IMR-90 (cell line): Measurements from ENCODE around the gene COPS9. TPM values are rescaled to one million over a fixed set of nuclear protein-coding genes. Genes with fewer than 3 reads are reported as not detected.

Source experiments
- ATAC-seq: fragments of 200-7000 bp; cut with Tn5 transposase; 2 replicates; pipeline ENCODE4 v1.9.1; 2020; ENCODE audit warnings: low read depth, mild to moderate bottlenecking, moderate library complexity
- BruUV-seq: library from RNA; stranded (reverse); fragments of 400-500 nt; replicated peaks from 2 replicates; lab custom pipeline; 2021; lab: Mats Ljungman, UMichigan
- CTCF ChIA-PET: fragments of 300-600 bp; formaldehyde crosslinking; extraction: SDS; loops from one replicate; lab custom pipeline; 2021; ENCODE audit warnings: antibody characterized with exemption; lab: Yijun Ruan, JAX
- POLR2A ChIA-PET: fragments of 300-600 bp; sonication (Branson Sonifier 250); formaldehyde crosslinking; loops from one replicate; lab custom pipeline; 2022; ENCODE audit warnings: antibody characterized with exemption; ENCODE audit not compliant: unreplicated experiment; lab: Charles Lee
- DNase-seq: peaks from one replicate; pipeline ENCODE4 v3.0.0; 2013
- H2AFZ ChIP-seq: replicated peaks from 2 replicates; pipeline ENCODE3; 2013; ENCODE audit warnings: low read length, mild to moderate bottlenecking; ENCODE audit not compliant: poor library complexity
- H2AK5ac ChIP-seq: 2 replicates; pipeline ENCODE4 v1.6.1; 2013; ENCODE audit warnings: low read depth, low read length, inconsistent platforms
- H2AK9ac ChIP-seq: replicated peaks from 2 replicates; pipeline ENCODE3; 2013; ENCODE audit warnings: mild to moderate bottlenecking, low read depth, low read length, moderate library complexity; ENCODE audit not compliant: poor library complexity
- H2BK120ac ChIP-seq: 2 replicates; pipeline ENCODE4 v1.6.1; 2013; ENCODE audit warnings: low read depth, low read length, inconsistent platforms
- H2BK15ac ChIP-seq: 3 replicates; pipeline ENCODE4 v1.6.1; 2013; ENCODE audit warnings: low read depth, low read length, inconsistent platforms
- H2BK20ac ChIP-seq: 2 replicates; pipeline ENCODE4 v1.6.1; 2013; ENCODE audit warnings: low read depth, mild to moderate bottlenecking, inconsistent platforms, low read length, moderate library complexity
- H2BK5ac ChIP-seq: 2 replicates; pipeline ENCODE4 v1.6.1; 2013; ENCODE audit warnings: mild to moderate bottlenecking, low read depth, low read length, inconsistent platforms; ENCODE audit not compliant: poor library complexity, severe bottlenecking
- H3K14ac ChIP-seq: replicated peaks from 2 replicates; pipeline ENCODE4 v1.6.1; 2013; ENCODE audit warnings: low read depth, low read length, inconsistent platforms
- H3K18ac ChIP-seq: 2 replicates; pipeline ENCODE4 v1.6.1; 2013; ENCODE audit warnings: low read depth, low read length, control low read depth
- H3K23ac ChIP-seq: 2 replicates; pipeline ENCODE4 v1.6.1; 2013; ENCODE audit warnings: low read depth, low read length, inconsistent platforms
- H3K27ac ChIP-seq: 2 replicates; pipeline ENCODE4 v1.5.1; 2013; ENCODE audit warnings: mild to moderate bottlenecking, control low read depth, low read length; ENCODE audit not compliant: insufficient read depth
- H3K27me3 ChIP-seq: 2 replicates; pipeline ENCODE4 v1.6.1; 2013; ENCODE audit warnings: low read length; ENCODE audit not compliant: control insufficient read depth, insufficient read depth
- H3K36me3 ChIP-seq: 2 replicates; pipeline ENCODE4 v1.6.1; 2013; ENCODE audit warnings: low read length, mixed read lengths; ENCODE audit not compliant: control insufficient read depth, insufficient read depth
- H3K4ac ChIP-seq: 2 replicates; pipeline ENCODE4 v1.6.1; 2013; ENCODE audit warnings: low read depth, low read length, inconsistent platforms
- H3K4me1 ChIP-seq: 2 replicates; pipeline ENCODE4 v1.6.1; 2013; ENCODE audit warnings: low read length, mixed read lengths; ENCODE audit not compliant: control insufficient read depth, insufficient read depth
- H3K4me2 ChIP-seq: 2 replicates; pipeline ENCODE4 v1.6.1; 2013; ENCODE audit warnings: low read depth, mild to moderate bottlenecking, control low read depth, low read length, moderate library complexity
- H3K4me3 ChIP-seq: 2 replicates; pipeline ENCODE4 v1.5.1; 2013; ENCODE audit warnings: low read depth, mild to moderate bottlenecking, control low read depth, low read length, moderate library complexity; ENCODE audit not compliant: insufficient read depth
- H3K56ac ChIP-seq: 2 replicates; pipeline ENCODE4 v1.6.1; 2013; ENCODE audit warnings: low read length, inconsistent platforms; ENCODE audit not compliant: insufficient read depth; ENCODE audit errors: extremely low read depth
- H3K79me1 ChIP-seq, 2 experiments: 2 replicates each; pipeline ENCODE4 v1.6.1; 2013; ENCODE audit warnings: low read length in 2 of 2, inconsistent platforms in 1 of 2, low read depth in 1 of 2
- H3K9ac ChIP-seq: 2 replicates; pipeline ENCODE4 v1.6.1; 2013; ENCODE audit warnings: low read depth, low read length, control low read depth
- H3K9me1 ChIP-seq: 2 replicates; pipeline ENCODE4 v1.6.1; 2013; ENCODE audit warnings: low read length, inconsistent platforms; ENCODE audit not compliant: insufficient read depth
- H3K9me3 ChIP-seq: 2 replicates; pipeline ENCODE4 v1.6.1; 2013; ENCODE audit warnings: low read length; ENCODE audit not compliant: control insufficient read depth, insufficient read depth
- H4K20me1 ChIP-seq: 2 replicates; pipeline ENCODE4 v1.6.1; 2013; ENCODE audit warnings: low read length, inconsistent platforms; ENCODE audit not compliant: insufficient read depth
- H4K5ac ChIP-seq: 2 replicates; pipeline ENCODE4 v1.6.1; 2013; ENCODE audit warnings: mild to moderate bottlenecking, low read depth, low read length, control low read depth
- H4K8ac ChIP-seq, 2 experiments: 2 replicates each; pipeline ENCODE4 v1.6.1; 2013; ENCODE audit warnings: low read depth in 2 of 2, low read length in 2 of 2, control low read depth in 1 of 2, inconsistent platforms in 1 of 2
- H4K91ac ChIP-seq: 2 replicates; pipeline ENCODE4 v1.6.1; 2013; ENCODE audit warnings: low read depth, low read length, inconsistent platforms; ENCODE audit not compliant: insufficient read depth
- CHD1 ChIP-seq: IDR thresholded peaks from 2 replicates; pipeline ENCODE4 v1.6.1; 2012; ENCODE audit warnings: low read depth, low read length, improper control_type of control experiment
- FOS ChIP-seq: fragments of 150-350 bp; IDR thresholded peaks from 2 replicates; pipeline ENCODE4 v1.6.1; 2016; ENCODE audit warnings: low read depth, low read length
- POLR2A ChIP-seq: IDR thresholded peaks from 2 replicates; pipeline ENCODE4 v1.6.1; 2012; ENCODE audit warnings: mild to moderate bottlenecking, low read depth, low read length
- RFX5 ChIP-seq: IDR thresholded peaks from 2 replicates; pipeline ENCODE4 v1.8.0; 2012; ENCODE audit warnings: low read depth, mild to moderate bottlenecking, low read length, moderate library complexity
- WGBS, 2 experiments: methylation state at CpG; one replicate each; pipeline versions ENCODE4 v1.1.5 to v1.1.7; 2013; ENCODE audit warnings: missing lambda C conversion rate in 2 of 2; ENCODE audit not compliant: insufficient read length in 1 of 2; ENCODE audit errors: extremely low coverage in 2 of 2; 5-methylcytosine and 5-hydroxymethylcytosine counted together
- dilution Hi-C: fragments of 300-500 bp; cut with HindIII; formaldehyde crosslinking; loops from one replicate; pipeline ENCODE4 v1.14.3; 2018; ENCODE audit warnings: low sequenced_read_pairs; ENCODE audit not compliant: unreplicated experiment
- in situ Hi-C: fragments of 300-500 bp; cut with MboI; formaldehyde crosslinking; loops from 3 replicates; pipeline ENCODE4 v1.14.3; 2019; ENCODE audit warnings: low sequenced_read_pairs, inconsistent platforms, mixed read lengths
- intact Hi-C: fragments of 100-400 bp; cut with micrococcal nuclease; formaldehyde crosslinking; loops from 2 replicates; pipeline ENCODE4 v1.10.0; 2022
- polyA plus RNA-seq, 3 experiments: library from polyadenylated mRNA; depleted of rRNA; stranded (reverse); fragments of >200 nt; gene quantifications; 2 replicates each; pipeline ENCODE4 v1.2.3, GENCODE V29; 2012; ENCODE audit warnings: low replicate concordance in 1 of 3
- total RNA-seq: library from RNA; depleted of rRNA; stranded (reverse); fragments of >200 nt; gene quantifications from 2 replicates; pipeline ENCODE4 v1.2.3, GENCODE V29; 2012
- TF ChIP-seq, protein P1 (sequence below): fragments of 150-350 bp; IDR thresholded peaks from 2 replicates; pipeline ENCODE4 v1.6.1; 2017; ENCODE audit warnings: mild to moderate bottlenecking, antibody characterized with exemption, low read length, low read depth

COPS9 gene
- total and polyA plus RNA-seq, 2 of the 4 experiments (the other 2 are of a cell fraction), result 85.9 to 309 TPM

- Histone ChIP-seq H3K56ac (no peak within 1 kb of the TSS), H3K79me1 (peaks cover 0 to 5% of the 10 kb centered on the region in 2 experiments; a peak in 2 of 4 replicates), H3K4me2 (no peak within 1 kb of the TSS), H3K36me3 (no peaks in the 10 kb centered on the region), H3K4ac (no peak within 1 kb of the TSS), H3K4me3 (no peak within 1 kb of the TSS), H3K23ac (no peak within 1 kb of the TSS), H3K14ac (no peak within 1 kb of the TSS), H4K91ac (no peak within 1 kb of the TSS), H4K20me1 (0 out of 2 replicates have a peak, but pooled peaks cover under 1% of the 10 kb centered on the region), H2BK120ac (no peak within 1 kb of the TSS), H2AK9ac (no peak within 1 kb of the TSS), H2BK15ac (no peak within 1 kb of the TSS), H3K9ac (no peak within 1 kb of the TSS), H3K9me1 (no peaks in the 10 kb centered on the region), H4K5ac (no peak within 1 kb of the TSS), H4K8ac (no peak within 1 kb of the TSS), H3K27ac (no peak within 1 kb of the TSS), H2AFZ (no peak within 1 kb of the TSS), H3K18ac (no peak within 1 kb of the TSS), H3K27me3 (peaks cover 26% of the 10 kb centered on the region), H2AK5ac (no peak within 1 kb of the TSS), H3K9me3 (no peaks in the 10 kb centered on the region), H2BK20ac (no peak within 1 kb of the TSS), H3K4me1 (no peaks in the 10 kb centered on the region), H2BK5ac (no peak within 1 kb of the TSS)
- TF ChIP-seq CHD1, result no peak
- TF ChIP-seq FOS, result no peak
- no peak for TF ChIP-seq POLR2A
- TF ChIP-seq, protein P1, sequence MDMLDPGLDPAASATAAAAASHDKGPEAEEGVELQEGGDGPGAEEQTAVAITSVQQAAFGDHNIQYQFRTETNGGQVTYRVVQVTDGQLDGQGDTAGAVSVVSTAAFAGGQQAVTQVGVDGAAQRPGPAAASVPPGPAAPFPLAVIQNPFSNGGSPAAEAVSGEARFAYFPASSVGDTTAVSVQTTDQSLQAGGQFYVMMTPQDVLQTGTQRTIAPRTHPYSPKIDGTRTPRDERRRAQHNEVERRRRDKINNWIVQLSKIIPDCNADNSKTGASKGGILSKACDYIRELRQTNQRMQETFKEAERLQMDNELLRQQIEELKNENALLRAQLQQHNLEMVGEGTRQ, result no peak
- TF ChIP-seq RFX5, result no peak
- intact Hi-C loops (no loop called here), dilution Hi-C loops (no loop called here), in situ Hi-C loops (loop anchor here (5.0 to 25.0 kb wide), 2 partner anchors 78 to 1103 kb away; no protein-coding TSS in a partner anchor)
- ATAC-seq, result no peak
- ChIA-PET CTCF (no interaction called here), POLR2A (no interaction called here)
- 30% methylated on average over 2 of the region's 5 CpGs; no CpG with 5 or more reads in 1 of the 2 experiments for WGBS, 2 experiments
- DNase-seq, result no peak
- no TSS peak for BruUV-seq
Observed at GRCh38 chr2:240140511-240140910, 4.4 kb upstream of the COPS9 start, which contains the start of gene OTOS. Gene OTOS, minus strand, starts transcription at chr2:240140658. Its CDS starts 332 bp downstream, at chr2:240140326.
